ENCODE results near the gene CIROP. TPM values are rescaled to one million over a fixed set of nuclear protein-coding genes. Genes with fewer than 3 reads are reported as not detected.

Gene CIROP
- not detected for polyA plus RNA-seq (2013, experiment 1 of 2)
- polyA plus RNA-seq (2013, experiment 2 of 2), result not detected

- Histone ChIP-seq H3K4me1 (ENCODE audit: control insufficient read depth, insufficient read depth, low read depth, low read length) (peaks cover 7% of the 10 kb centered on the region), H2AFZ (ENCODE audit: low read depth, low read length) (peak within 1 kb of the TSS; percentile 2), H2BK120ac (ENCODE audit: low read depth, low read length) (no peak within 1 kb of the TSS), H3K79me1 (replicated peaks; ENCODE audit: low read length, poor library complexity, severe bottlenecking) (peaks cover 8% of the 10 kb centered on the region), H3K36me3 (ENCODE audit: control insufficient read depth in 1 of 2, insufficient read depth in 2 of 2, low read depth in 1 of 2, low read length in 2 of 2) (peaks cover 2 to 4% of the 10 kb centered on the region in 2 experiments), H3K4me2 (ENCODE audit: low read length, poor library complexity, severe bottlenecking) (no peak within 1 kb of the TSS), H4K8ac (ENCODE audit: low read length) (no peak within 1 kb of the TSS), H3K9me3 (ENCODE audit: control insufficient read depth, low read length) (no peaks in the 10 kb centered on the region), H4K91ac (ENCODE audit: low read length) (no peak within 1 kb of the TSS), H2BK5ac (ENCODE audit: low read depth, low read length, poor library complexity, severe bottlenecking) (no peak within 1 kb of the TSS), H3K14ac (ENCODE audit: low read length in 2 of 2) (peak within 1 kb of the TSS in 1 of 2 experiments; percentile 31), H3K4ac (ENCODE audit: low read depth in 1 of 2, low read length in 2 of 2) (no peak within 1 kb of the TSS), H3K23ac (ENCODE audit: low read length in 2 of 2) (no peak within 1 kb of the TSS), H3K4me3 (ENCODE audit: insufficient read depth in 1 of 2, low read depth in 1 of 2, low read length in 2 of 2) (peak within 1 kb of the TSS in 1 of 2 experiments; percentile 8), H3K27ac (ENCODE audit: low read length, poor library complexity, severe bottlenecking) (no peak within 1 kb of the TSS), H2AK5ac (ENCODE audit: low read length, severe bottlenecking) (no peak within 1 kb of the TSS), H3K18ac (ENCODE audit: low read depth in 1 of 2, low read length in 2 of 2) (no peak within 1 kb of the TSS), H2BK12ac (ENCODE audit: low read length in 2 of 2) (no peak within 1 kb of the TSS), H2BK15ac (ENCODE audit: low read depth, poor library complexity, severe bottlenecking) (no peak within 1 kb of the TSS), H3K27me3 (ENCODE audit: control insufficient read depth in 1 of 2, insufficient read depth in 1 of 2, low read length in 2 of 2) (no peaks in the 10 kb centered on the region), H3K9ac (ENCODE audit: low read length) (peak within 1 kb of the TSS; percentile 60)
- DNase-seq, result no peak
- 58% methylated on average over 8 of the region's 11 CpGs for WGBS
These were observed at the start of gene CIROP for GRCh38 chr14:23104591-23105347. TSS of gene CIROP (minus strand) at chr14:23104989. CDS start at chr14:23104920, 69 bp downstream.

- DNase-seq, result no peak
- Histone ChIP-seq H3K36me3 (ENCODE audit: control insufficient read depth in 1 of 2, insufficient read depth in 2 of 2, low read depth in 1 of 2, low read length in 2 of 2) (peaks cover 0 to 13% of the 10 kb centered on the region in 2 experiments), H4K91ac (ENCODE audit: low read length) (peak overlapping the region; percentile 64), H3K79me1 (replicated peaks; ENCODE audit: low read length, poor library complexity, severe bottlenecking) (no peaks in the 10 kb centered on the region), H3K4me3 (ENCODE audit: insufficient read depth in 1 of 2, low read depth in 1 of 2, low read length in 2 of 2) (peak overlapping the region in 1 of 2 experiments; percentile 77), H3K14ac (ENCODE audit: low read length in 2 of 2) (peak overlapping the region in 1 of 2 experiments; percentile 66), H2AFZ (ENCODE audit: low read depth, low read length) (peak overlapping the region; percentile 1), H3K4me2 (ENCODE audit: low read length, poor library complexity, severe bottlenecking) (no peak overlapping the region), H3K27me3 (ENCODE audit: control insufficient read depth in 1 of 2, insufficient read depth in 1 of 2, low read length in 2 of 2) (no peaks in the 10 kb centered on the region), H2BK5ac (ENCODE audit: low read depth, low read length, poor library complexity, severe bottlenecking) (no peak overlapping the region), H3K4me1 (ENCODE audit: control insufficient read depth, insufficient read depth, low read depth, low read length) (peaks cover 10% of the 10 kb centered on the region), H3K9me3 (ENCODE audit: control insufficient read depth, low read length) (no peaks in the 10 kb centered on the region), H3K9ac (ENCODE audit: low read length) (peak overlapping the region; percentile 91), H3K4ac (ENCODE audit: low read depth in 1 of 2, low read length in 2 of 2) (peak overlapping the region; percentile 73 to 84), H4K8ac (ENCODE audit: low read length) (peak overlapping the region; percentile 96), H2AK5ac (ENCODE audit: low read length, severe bottlenecking) (peak overlapping the region; percentile 39), H2BK120ac (ENCODE audit: low read depth, low read length) (no peak overlapping the region), H3K23ac (ENCODE audit: low read length in 2 of 2) (no peak overlapping the region), H2BK15ac (ENCODE audit: low read depth, poor library complexity, severe bottlenecking) (peak overlapping the region; percentile 73), H3K27ac (ENCODE audit: low read length, poor library complexity, severe bottlenecking) (no peak overlapping the region), H3K18ac (ENCODE audit: low read depth in 1 of 2, low read length in 2 of 2) (peak overlapping the region; percentile 52 to 86), H2BK12ac (ENCODE audit: low read length in 2 of 2) (peak overlapping the region; percentile 81 to 82)
- 66% methylated on average over 27 of the region's 28 CpGs for WGBS
These were observed 49.3 kb upstream of the CIROP start for GRCh38 chr14:23153851-23154796.

GRCh38 chr14:23151342-23151741, 46.6 kb upstream of the CIROP start:
- Histone ChIP-seq H3K23ac (ENCODE audit: low read length in 2 of 2) (no peak overlapping the region), H3K36me3 (ENCODE audit: control insufficient read depth in 1 of 2, insufficient read depth in 2 of 2, low read depth in 1 of 2, low read length in 2 of 2) (peaks cover 0 to 19% of the 10 kb centered on the region in 2 experiments), H3K18ac (ENCODE audit: low read depth in 1 of 2, low read length in 2 of 2) (no peak overlapping the region), H2BK12ac (ENCODE audit: low read length in 2 of 2) (peak overlapping the region in 1 of 2 experiments; percentile 37), H4K91ac (ENCODE audit: low read length) (no peak overlapping the region), H4K8ac (ENCODE audit: low read length) (no peak overlapping the region), H3K4me3 (ENCODE audit: insufficient read depth in 1 of 2, low read depth in 1 of 2, low read length in 2 of 2) (no peak overlapping the region), H2AFZ (ENCODE audit: low read depth, low read length) (no peak overlapping the region), H3K9ac (ENCODE audit: low read length) (no peak overlapping the region), H3K9me3 (ENCODE audit: control insufficient read depth, low read length) (no peaks in the 10 kb centered on the region), H2BK15ac (ENCODE audit: low read depth, poor library complexity, severe bottlenecking) (no peak overlapping the region), H3K4ac (ENCODE audit: low read depth in 1 of 2, low read length in 2 of 2) (no peak overlapping the region), H3K27me3 (ENCODE audit: control insufficient read depth in 1 of 2, insufficient read depth in 1 of 2, low read length in 2 of 2) (no peaks in the 10 kb centered on the region), H3K4me2 (ENCODE audit: low read length, poor library complexity, severe bottlenecking) (no peak overlapping the region), H2BK5ac (ENCODE audit: low read depth, low read length, poor library complexity, severe bottlenecking) (no peak overlapping the region), H3K14ac (ENCODE audit: low read length in 2 of 2) (no peak overlapping the region), H2BK120ac (ENCODE audit: low read depth, low read length) (no peak overlapping the region), H3K27ac (ENCODE audit: low read length, poor library complexity, severe bottlenecking) (no peak overlapping the region), H3K79me1 (replicated peaks; ENCODE audit: low read length, poor library complexity, severe bottlenecking) (no peaks in the 10 kb centered on the region), H3K4me1 (ENCODE audit: control insufficient read depth, insufficient read depth, low read depth, low read length) (peaks cover 10% of the 10 kb centered on the region), H2AK5ac (ENCODE audit: low read length, severe bottlenecking) (no peak overlapping the region)
- DNase-seq, result no peak
- 100% methylated on average over 1 of the region's 2 CpGs for WGBS

- Histone ChIP-seq H2BK12ac (ENCODE audit: low read length in 2 of 2) (no peak overlapping the region), H3K27me3 (ENCODE audit: control insufficient read depth in 1 of 2, insufficient read depth in 1 of 2, low read length in 2 of 2) (no peaks in the 10 kb centered on the region), H2BK15ac (ENCODE audit: low read depth, poor library complexity, severe bottlenecking) (no peak overlapping the region), H3K4ac (ENCODE audit: low read depth in 1 of 2, low read length in 2 of 2) (no peak overlapping the region), H3K18ac (ENCODE audit: low read depth in 1 of 2, low read length in 2 of 2) (no peak overlapping the region), H3K9ac (ENCODE audit: low read length) (no peak overlapping the region), H2BK120ac (ENCODE audit: low read depth, low read length) (no peak overlapping the region), H3K36me3 (ENCODE audit: control insufficient read depth in 1 of 2, insufficient read depth in 2 of 2, low read depth in 1 of 2, low read length in 2 of 2) (peaks cover 0 to 19% of the 10 kb centered on the region in 2 experiments), H3K23ac (ENCODE audit: low read length in 2 of 2) (no peak overlapping the region), H3K4me1 (ENCODE audit: control insufficient read depth, insufficient read depth, low read depth, low read length) (peaks cover 3% of the 10 kb centered on the region), H4K8ac (ENCODE audit: low read length) (no peak overlapping the region), H3K9me3 (ENCODE audit: control insufficient read depth, low read length) (no peaks in the 10 kb centered on the region), H3K27ac (ENCODE audit: low read length, poor library complexity, severe bottlenecking) (no peak overlapping the region), H2AK5ac (ENCODE audit: low read length, severe bottlenecking) (no peak overlapping the region), H2BK5ac (ENCODE audit: low read depth, low read length, poor library complexity, severe bottlenecking) (no peak overlapping the region), H3K4me2 (ENCODE audit: low read length, poor library complexity, severe bottlenecking) (no peak overlapping the region), H3K79me1 (replicated peaks; ENCODE audit: low read length, poor library complexity, severe bottlenecking) (no peaks in the 10 kb centered on the region), H3K14ac (ENCODE audit: low read length in 2 of 2) (no peak overlapping the region), H4K91ac (ENCODE audit: low read length) (no peak overlapping the region), H2AFZ (ENCODE audit: low read depth, low read length) (no peak overlapping the region), H3K4me3 (ENCODE audit: insufficient read depth in 1 of 2, low read depth in 1 of 2, low read length in 2 of 2) (no peak overlapping the region)
- no peak for DNase-seq
These were observed 45.0 kb upstream of the CIROP start for GRCh38 chr14:23149745-23150144.
